Calu3 (cell line): Measurements from ENCODE around the gene XPO5. TPM values are rescaled to one million over a fixed set of nuclear protein-coding genes. Genes with fewer than 3 reads are reported as not detected.

Experiments
- BruUV-seq: library from RNA; stranded (reverse); fragments of 400-500 nt; replicated peaks from 2 replicates; lab custom pipeline; 2021; lab: Mats Ljungman, UMichigan
- CTCF ChIA-PET: fragments of 300-600 bp; sonication (Branson Sonifier 250); formaldehyde crosslinking; loops from one replicate; lab custom pipeline; 2022; ENCODE audit warnings: antibody characterized with exemption; lab: Charles Lee
- DNase-seq: peaks from one replicate; pipeline ENCODE4 v3.0.0; 2022
- H3K27ac Mint-ChIP-seq: one replicate; pipeline ENCODE4 v1.8.0; 2022; ENCODE audit warnings: mixed read lengths; ENCODE audit not compliant: unreplicated experiment
- H3K27me3 Mint-ChIP-seq: one replicate; pipeline ENCODE4 v1.8.0; 2022; ENCODE audit warnings: mixed read lengths; ENCODE audit not compliant: unreplicated experiment
- H3K36me3 Mint-ChIP-seq: one replicate; pipeline ENCODE4 v1.8.0; 2022; ENCODE audit warnings: mild to moderate bottlenecking, moderate library complexity, mixed read lengths; ENCODE audit not compliant: insufficient read depth, unreplicated experiment
- H3K4me1 Mint-ChIP-seq: one replicate; pipeline ENCODE4 v1.8.0; 2022; ENCODE audit warnings: mild to moderate bottlenecking, low read depth, mixed read lengths; ENCODE audit not compliant: unreplicated experiment
- H3K4me3 Mint-ChIP-seq: one replicate; pipeline ENCODE4 v1.8.0; 2022; ENCODE audit warnings: mild to moderate bottlenecking, low read depth, moderate library complexity, mixed read lengths; ENCODE audit not compliant: unreplicated experiment
- H3K9me3 Mint-ChIP-seq: one replicate; pipeline ENCODE4 v1.8.0; 2022; ENCODE audit warnings: low read depth, mixed read lengths; ENCODE audit not compliant: unreplicated experiment
- CTCF ChIP-seq: fragments of 200-600 bp; IDR thresholded peaks from one replicate; pipeline ENCODE4 v1.8.0; 2022; ENCODE audit warnings: antibody characterized with exemption; ENCODE audit not compliant: unreplicated experiment
- intact Hi-C: fragments of 100-400 bp; cut with micrococcal nuclease; formaldehyde crosslinking; loops from one replicate; pipeline ENCODE4 v1.10.0; 2022; ENCODE audit not compliant: unreplicated experiment
- total RNA-seq: library from RNA; stranded (reverse); gene quantifications from 2 replicates; pipeline ENCODE4 v1.2.3, GENCODE V29; 2022

The XPO5 gene
- total RNA-seq, 1 experiment from 2014 or later: 131 TPM

DNA sequence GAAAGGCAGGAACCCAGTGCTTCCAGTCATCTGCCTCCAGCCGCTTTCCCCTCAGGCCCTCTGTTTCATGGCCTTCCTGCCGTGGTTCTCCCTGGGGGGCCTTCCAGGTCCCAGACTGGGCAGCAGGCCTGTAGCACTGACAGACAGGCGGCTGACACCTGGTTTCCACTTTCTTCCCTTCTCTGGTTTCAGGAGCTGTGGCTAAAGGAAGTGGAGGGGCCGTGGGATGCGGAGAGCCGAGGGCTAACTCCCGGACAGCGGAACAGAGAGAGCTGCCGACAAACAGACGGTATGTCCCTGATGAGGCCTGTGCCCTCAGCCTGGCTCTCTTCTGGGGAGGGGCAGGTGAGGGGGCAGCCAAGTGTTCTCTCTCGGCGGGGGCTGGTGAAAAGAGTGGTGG, 78.1 kb downstream of the XPO5 start:
- CTCF ChIA-PET: interaction anchor here (0.6 to 1.3 kb wide), 3 partner anchors 9 to 12 kb away, joined by 4 to 9 read pairs (median 9); partner anchors contain the start of gene LRRC73
- no peaks in the 10 kb centered on the region for H3K9me3 Mint-ChIP-seq
- no TSS peak for BruUV-seq
- H3K4me1 Mint-ChIP-seq: peaks cover 34% of the 10 kb centered on the region
- no peak for DNase-seq
- H3K27ac Mint-ChIP-seq: no peak overlapping the region
- intact Hi-C loops: loop anchor here (2.0 kb wide), 1 partner anchor 61 kb away; no protein-coding TSS in a partner anchor
- no peak for TF ChIP-seq CTCF
- no peaks in the 10 kb centered on the region for H3K27me3 Mint-ChIP-seq
- H3K4me3 Mint-ChIP-seq: no peak overlapping the region
- peaks cover 52% of the 10 kb centered on the region for H3K36me3 Mint-ChIP-seq

DNA sequence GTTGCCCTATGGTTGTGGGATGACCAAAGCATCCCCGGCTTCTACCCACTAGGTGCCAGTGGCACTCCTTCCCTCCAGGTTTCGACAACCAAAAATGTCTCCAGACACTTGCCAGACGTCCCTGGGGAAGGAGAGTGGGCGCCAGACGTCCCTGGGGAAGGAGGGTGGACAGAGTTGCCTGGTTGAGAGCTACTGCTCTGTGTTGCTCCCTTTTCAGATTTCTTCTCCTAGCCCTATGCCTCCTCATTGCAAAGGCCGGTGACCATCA, 78.8 kb downstream of the XPO5 start:
- CTCF ChIA-PET: interaction anchor here (0.9 to 1.7 kb wide), 8 partner anchors 10 to 234 kb away, joined by 3 to 12 read pairs (median 4); partner anchors contain the start of genes DLK2, LRRC73 and TJAP1
- DNase-seq: no peak
- TF ChIP-seq CTCF: no peak
- Mint-ChIP-seq H3K27me3 (no peaks in the 10 kb centered on the region), H3K27ac (no peak overlapping the region), H3K9me3 (no peaks in the 10 kb centered on the region), H3K36me3 (peaks cover 46% of the 10 kb centered on the region), H3K4me1 (peaks cover 40% of the 10 kb centered on the region), H3K4me3 (no peak overlapping the region)
- intact Hi-C loops: loop anchor here (2.0 kb wide), 1 partner anchor 60 kb away; no protein-coding TSS in a partner anchor
- BruUV-seq: no TSS peak

DNA sequence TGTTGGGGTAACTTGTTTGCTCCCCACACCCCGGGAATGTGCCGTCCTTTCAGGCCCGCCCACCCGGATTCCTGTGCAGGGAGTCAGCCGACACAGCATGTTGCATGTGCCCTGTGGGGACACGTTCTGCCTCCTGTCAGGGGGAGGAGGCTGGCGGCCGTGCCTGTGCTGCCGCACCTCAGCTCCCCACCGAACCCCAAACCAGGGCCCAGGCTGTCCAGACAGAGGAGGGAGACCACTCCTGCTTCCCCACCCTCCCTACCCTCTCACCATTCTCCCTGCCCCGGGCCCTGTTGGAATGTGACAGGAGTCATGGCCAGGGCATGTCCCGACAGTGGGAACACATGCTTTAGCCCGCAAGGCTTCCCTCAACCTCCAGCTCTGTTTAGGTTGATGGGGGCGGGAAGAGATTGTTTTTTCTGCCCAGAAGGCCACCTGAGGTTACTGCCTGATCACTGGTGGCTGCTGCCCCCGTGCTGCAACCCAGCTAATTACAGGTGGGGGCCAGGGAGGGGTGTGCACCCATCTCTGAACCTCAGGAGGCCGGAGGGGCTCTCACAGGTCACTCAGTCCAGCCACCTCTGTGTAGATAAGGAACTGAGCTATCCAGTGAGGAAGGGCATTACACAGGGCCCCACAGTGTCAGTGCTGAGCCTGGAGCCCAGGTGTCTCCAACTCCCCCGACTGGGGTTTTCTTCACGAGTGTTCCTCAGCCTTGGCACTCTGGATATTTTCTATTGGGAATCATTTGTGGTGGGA, 79.3 kb downstream of the XPO5 start:
- Mint-ChIP-seq H3K36me3 (peaks cover 42% of the 10 kb centered on the region), H3K4me3 (no peak overlapping the region), H3K4me1 (peaks cover 42% of the 10 kb centered on the region), H3K9me3 (no peaks in the 10 kb centered on the region), H3K27me3 (no peaks in the 10 kb centered on the region), H3K27ac (no peak overlapping the region)
- BruUV-seq: no TSS peak
- CTCF ChIA-PET: interaction anchor here (0.6 to 1.7 kb wide), 15 partner anchors 9 to 314 kb away, joined by 3 to 12 read pairs (median 4); partner anchors contain the start of genes CUL9, DLK2, DNPH1 and LRRC73
- DNase-seq: peak; percentile 75
- intact Hi-C loops: loop anchor here (1.0 to 2.0 kb wide), 2 partner anchors 60 to 110 kb away; no protein-coding TSS in a partner anchor
- TF ChIP-seq CTCF: peak; percentile 89

DNA sequence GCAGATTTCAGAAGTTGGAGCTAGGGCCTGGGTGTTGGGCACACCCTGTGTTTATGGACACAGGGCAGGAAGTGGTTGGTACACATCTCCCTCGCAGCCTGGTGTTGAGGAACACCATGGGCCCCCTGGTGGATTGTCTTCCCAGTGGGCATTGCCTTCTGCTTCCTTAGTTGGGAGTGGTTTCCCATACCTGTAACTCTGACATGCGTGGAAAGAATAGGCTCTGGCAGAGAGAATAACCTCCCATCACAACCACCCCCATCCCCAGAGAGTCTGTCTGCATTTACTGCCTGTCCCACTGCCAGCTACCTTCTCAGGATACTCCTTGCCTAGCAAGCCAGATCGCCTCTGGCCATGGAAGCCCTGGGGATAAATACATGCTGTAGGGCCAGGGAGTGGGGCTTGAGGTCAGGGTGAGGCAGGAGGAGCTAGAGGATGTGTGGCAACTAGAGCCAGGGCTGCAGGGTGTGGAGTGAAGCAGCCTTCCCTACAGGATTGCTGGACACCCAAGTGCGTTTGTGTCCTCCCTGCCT, 80.4 kb downstream of the XPO5 start:
- CTCF ChIA-PET: interaction anchor here (1.0 to 2.2 kb wide), 9 partner anchors 8 to 266 kb away, joined by 3 to 12 read pairs (median 3); partner anchors contain the start of genes DLK2, DNPH1 and TJAP1
- Mint-ChIP-seq H3K9me3 (no peaks in the 10 kb centered on the region), H3K27me3 (no peaks in the 10 kb centered on the region), H3K36me3 (peaks cover 33% of the 10 kb centered on the region), H3K4me1 (peaks cover 42% of the 10 kb centered on the region), H3K4me3 (no peak overlapping the region), H3K27ac (no peak overlapping the region)
- peak; percentile 51 for DNase-seq
- TF ChIP-seq CTCF: peak; percentile 37
- BruUV-seq: no TSS peak
- intact Hi-C loops: no loop called here
